ENCODE results near the gene VASP. TPM values are rescaled to one million over a fixed set of nuclear protein-coding genes. Genes with fewer than 3 reads are reported as not detected.

VASP gene
- total and polyA plus RNA-seq, 5 experiments from 2014 or later, result 39.9 to 72.1 (median 49.6) TPM

DNA sequence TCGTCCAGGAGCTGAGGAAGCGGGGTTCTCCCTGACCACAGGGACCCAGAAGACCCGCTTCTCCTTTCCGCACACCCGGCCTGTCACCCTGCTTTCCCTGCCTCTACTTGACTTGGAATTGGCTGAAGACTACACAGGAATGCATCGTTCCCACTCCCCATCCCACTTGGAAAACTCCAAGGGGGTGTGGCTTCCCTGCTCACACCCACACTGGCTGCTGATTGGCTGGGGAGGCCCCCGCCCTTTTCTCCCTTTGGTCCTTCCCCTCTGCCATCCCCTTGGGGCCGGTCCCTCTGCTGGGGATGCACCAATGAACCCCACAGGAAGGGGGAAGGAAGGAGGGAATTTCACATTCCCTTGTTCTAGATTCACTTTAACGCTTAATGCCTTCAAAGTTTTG lies 18.9 kb downstream of the VASP start:
- Mint-ChIP-seq H3K9me3 (no peaks in the 10 kb centered on the region), H3K4me3 (no peak overlapping the region), H3K27me3 (no peaks in the 10 kb centered on the region), H3K4me1 (peaks cover 10 to 31% (median 25%) of the 10 kb centered on the region in 4 donors), H3K27ac (peak overlapping the region in 2 of 10 donors; percentile 43 to 71), H3K36me3 (peaks cover 0 to 47% (median 2%) of the 10 kb centered on the region in 3 donors)
- POLR2A ChIA-PET, result interaction anchor here (0.8 to 1.8 kb wide), 3 partner anchors 10 to 32 kb away, joined by 4 to 7 read pairs (median 4); no protein-coding TSS in a partner anchor
- ATAC-seq (no peak), DNase-seq (no peak)

DNA sequence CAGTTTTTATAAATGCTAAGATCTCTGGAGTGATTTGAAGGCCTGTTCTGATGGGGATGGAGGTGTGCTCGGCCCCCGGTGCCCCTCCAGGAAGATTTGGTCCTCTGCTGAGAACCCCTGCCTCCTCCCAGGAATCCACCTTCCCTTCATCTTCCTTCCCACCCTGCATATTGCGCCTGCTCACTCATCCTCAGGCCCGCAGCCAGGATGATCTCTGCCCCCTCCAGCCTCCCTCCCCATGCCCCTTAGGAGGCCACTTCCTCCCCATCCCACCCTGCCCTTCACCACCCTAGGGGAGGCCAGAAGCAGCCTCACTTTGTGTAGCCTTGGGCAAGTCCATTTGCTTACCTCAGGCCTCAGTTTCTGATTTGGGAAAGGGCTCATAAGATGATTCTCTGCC lies 19.7 kb downstream of the VASP start:
- H3K4me1 Mint-ChIP-seq, result peaks cover 10 to 31% (median 25%) of the 10 kb centered on the region in 4 donors
- DNase-seq, result no peak
- ATAC-seq, result no peak
- H3K36me3 Mint-ChIP-seq, result peaks cover 0 to 39% (median 2%) of the 10 kb centered on the region in 3 donors
- H3K27me3 Mint-ChIP-seq, result peaks cover 0 to 2% (median 0%) of the 10 kb centered on the region in 5 donors
- H3K27ac Mint-ChIP-seq, result peak overlapping the region in 3 of 10 donors; percentile 55 to 91 (median 71)
- peaks cover 0 to 5% (median 0%) of the 10 kb centered on the region in 9 donors for H3K9me3 Mint-ChIP-seq
- POLR2A ChIA-PET, result interaction anchor here (0.6 to 1.8 kb wide), 6 partner anchors 9 to 412 kb away, joined by 3 to 7 read pairs (median 3); no protein-coding TSS in a partner anchor
- no peak overlapping the region for H3K4me3 Mint-ChIP-seq

DNA sequence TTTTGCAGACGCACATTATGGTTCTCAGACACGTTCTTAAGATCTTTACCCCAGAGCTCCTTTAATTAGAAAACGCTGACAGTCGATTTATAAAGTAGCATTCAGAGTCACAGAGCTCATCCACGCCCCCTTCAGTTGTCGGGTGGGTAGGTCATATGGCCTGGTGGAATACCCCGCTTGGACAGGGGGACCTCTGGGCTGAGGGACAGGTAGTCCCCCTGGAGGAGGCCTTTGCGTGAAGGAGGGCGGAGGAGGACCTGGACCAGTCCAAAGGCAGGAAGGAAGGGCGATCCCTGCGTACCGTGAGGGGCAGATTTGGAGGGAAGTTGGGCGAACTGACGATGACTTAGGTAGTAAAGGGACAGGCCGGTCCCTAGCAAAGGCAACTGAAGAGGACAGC lies 20.5 kb downstream of the VASP start:
- Mint-ChIP-seq H3K9me3 (peaks cover 0 to 5% (median 0%) of the 10 kb centered on the region in 9 donors), H3K27ac (peak overlapping the region in 6 of 10 donors; percentile 13 to 91 (median 70)), H3K4me3 (peak overlapping the region in 5 of 10 donors; percentile 22 to 72 (median 33)), H3K36me3 (peaks cover 0 to 38% (median 2%) of the 10 kb centered on the region in 3 donors), H3K4me1 (peaks cover 11 to 31% (median 25%) of the 10 kb centered on the region in 4 donors), H3K27me3 (peaks cover 0 to 2% (median 0%) of the 10 kb centered on the region in 5 donors)
- DNase-seq (no peak), ATAC-seq (no peak)
- POLR2A ChIA-PET, result interaction anchor here (0.7 to 1.8 kb wide), 4 partner anchors 8 to 41 kb away, joined by 3 to 7 read pairs (median 4); no protein-coding TSS in a partner anchor

DNA sequence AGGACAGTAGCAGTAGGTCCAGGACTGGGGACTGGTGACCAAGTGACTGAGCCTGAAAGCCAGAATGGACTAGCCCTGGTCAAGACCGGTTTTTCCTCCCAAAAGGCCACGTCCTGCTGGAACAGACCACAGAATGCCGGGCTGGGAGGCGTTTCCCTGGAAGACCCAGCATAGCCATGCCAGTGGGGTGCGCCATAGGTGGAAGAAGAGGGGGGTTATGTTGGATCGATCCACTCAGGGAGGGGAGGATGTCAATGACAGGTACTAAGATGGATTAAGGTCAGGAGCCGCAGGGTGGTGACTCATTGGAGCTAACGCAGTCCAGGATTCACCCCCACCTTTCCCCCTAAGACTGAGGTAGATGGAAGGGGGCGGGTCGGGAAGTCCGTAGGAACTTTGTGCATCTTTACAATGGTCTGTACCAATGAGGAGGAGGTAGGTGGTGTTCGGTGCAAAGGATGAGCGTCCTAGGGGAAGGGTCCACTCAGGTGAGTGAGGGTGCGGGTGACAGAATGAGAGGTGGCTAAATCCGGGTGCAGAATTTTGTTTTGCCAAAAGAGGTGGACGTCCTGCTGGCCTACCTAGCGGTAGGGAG lies 21.0 kb downstream of the VASP start:
- Mint-ChIP-seq H3K4me1 (peaks cover 11 to 28% (median 23%) of the 10 kb centered on the region in 4 donors), H3K36me3 (peaks cover 0 to 38% (median 2%) of the 10 kb centered on the region in 3 donors), H3K27ac (peak overlapping the region in 7 of 10 donors; percentile 63 to 91 (median 76)), H3K9me3 (peaks cover 0 to 5% (median 0%) of the 10 kb centered on the region in 9 donors), H3K27me3 (peaks cover 0 to 2% (median 0%) of the 10 kb centered on the region in 5 donors), H3K4me3 (peak overlapping the region in 9 of 10 donors; percentile 1 to 74 (median 58))
- ATAC-seq (no peak), DNase-seq (no peak)
- POLR2A ChIA-PET, result interaction anchor here (0.5 kb wide), 1 partner anchor 24 kb away, joined by 3 read pairs; no protein-coding TSS in a partner anchor

DNA sequence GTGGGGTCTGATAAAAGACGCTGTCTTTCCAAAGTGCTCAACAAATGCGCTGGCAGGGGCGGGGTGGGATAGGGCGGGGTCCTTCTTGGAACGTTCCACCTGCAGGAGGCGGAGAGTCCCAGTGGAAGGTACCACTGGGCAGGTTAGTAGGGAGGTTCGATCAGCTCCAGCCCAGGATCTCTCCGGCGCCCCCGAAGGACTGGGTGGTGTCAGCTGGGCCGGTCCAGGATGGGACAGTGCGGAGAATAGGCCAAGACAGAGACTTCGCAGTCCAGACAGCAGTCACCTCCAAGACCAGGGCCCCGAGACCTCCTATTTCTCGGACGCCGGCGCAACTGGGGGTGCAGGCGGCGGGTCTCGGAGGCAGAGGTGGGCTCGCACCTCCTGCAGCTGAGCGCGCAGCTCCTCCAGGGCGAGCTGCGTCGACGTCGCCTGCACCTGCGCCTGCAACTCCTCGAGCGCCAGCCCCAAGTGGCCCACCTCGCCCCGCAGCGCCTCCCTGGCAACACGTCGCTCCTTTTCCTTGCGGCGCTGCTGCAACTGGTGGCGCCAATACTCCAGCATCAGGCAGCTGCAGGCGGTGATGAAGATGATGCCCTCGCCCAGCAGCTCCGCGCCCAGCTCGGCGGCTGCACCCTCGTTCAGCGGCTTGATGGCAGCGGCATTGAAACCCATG lies 21.6 kb downstream of the VASP start:
- ATAC-seq, result peak; percentile 66 to 78
- Mint-ChIP-seq H3K4me1 (peaks cover 8 to 22% (median 17%) of the 10 kb centered on the region in 4 donors), H3K4me3 (peak overlapping the region; percentile 45 to 74 (median 62)), H3K9me3 (peaks cover 0 to 5% (median 0%) of the 10 kb centered on the region in 9 donors), H3K27ac (peak overlapping the region in 3 of 10 donors; percentile 28 to 63 (median 37)), H3K27me3 (peaks cover 0 to 2% (median 0%) of the 10 kb centered on the region in 5 donors), H3K36me3 (peaks cover 0 to 32% (median under 1%) of the 10 kb centered on the region in 3 donors)
- DNase-seq, result peak in 4 of 10 donors; percentile 24 to 35 (median 32)
- POLR2A ChIA-PET, result interaction anchor here (0.5 to 1.0 kb wide), 2 partner anchors 23 to 163 kb away, joined by 3 read pairs; partner anchors contain the start of genes QPCTL and SNRPD2

DNA sequence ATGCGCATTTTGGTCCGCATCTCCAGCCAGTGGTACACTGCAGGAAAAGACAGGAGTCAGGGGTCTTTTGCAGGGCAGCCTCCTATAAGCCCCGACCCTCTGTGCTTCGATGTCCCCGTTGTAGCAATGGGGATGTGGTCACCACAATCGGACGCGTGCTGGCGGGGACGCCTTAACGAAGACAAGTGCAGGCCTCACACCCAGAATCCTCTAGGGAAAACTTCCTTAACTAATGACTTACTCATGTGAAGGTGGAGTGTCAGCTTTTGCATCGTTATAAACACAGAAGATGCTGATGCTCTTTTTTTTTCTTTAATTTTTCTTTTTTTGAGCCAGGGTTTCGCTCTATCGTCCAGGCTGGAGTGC lies 22.1 kb downstream of the VASP start:
- H3K27ac Mint-ChIP-seq, result peak overlapping the region in 3 of 10 donors; percentile 28 to 37 (median 33)
- H3K4me1 Mint-ChIP-seq, result peaks cover 8 to 20% (median 16%) of the 10 kb centered on the region in 4 donors
- H3K27me3 Mint-ChIP-seq, result peaks cover 0 to 2% (median 0%) of the 10 kb centered on the region in 5 donors
- H3K9me3 Mint-ChIP-seq, result peaks cover 0 to 5% (median 0%) of the 10 kb centered on the region in 9 donors
- ATAC-seq (no peak), DNase-seq (no peak)
- peak overlapping the region; percentile 45 to 74 (median 62) for H3K4me3 Mint-ChIP-seq
- peaks cover 0 to 28% (median 0%) of the 10 kb centered on the region in 3 donors for H3K36me3 Mint-ChIP-seq
- POLR2A ChIA-PET, result interaction anchor here (1.0 kb wide), 1 partner anchor 163 kb away, joined by 3 read pairs; the partner anchor contains the start of genes QPCTL and SNRPD2

DNA sequence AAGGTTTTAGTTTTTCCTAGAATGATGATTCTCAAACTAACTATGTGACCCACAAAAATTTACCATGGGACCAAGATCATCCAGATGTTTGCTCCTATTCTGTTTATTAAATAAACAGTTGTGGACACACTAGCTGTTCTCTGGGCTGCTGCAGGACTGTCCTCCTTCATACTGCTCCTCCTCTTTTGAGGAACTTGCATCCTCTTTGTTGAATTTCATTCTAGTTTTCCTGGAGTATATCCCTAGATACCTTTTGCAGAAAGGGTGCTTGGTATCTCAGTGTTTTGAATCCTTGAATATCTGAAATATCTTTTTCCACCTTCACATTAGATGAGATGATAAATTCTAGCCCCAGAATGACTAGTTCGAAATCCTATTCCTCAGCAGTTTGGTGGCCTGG lies 24.1 kb downstream of the VASP start:
- POLR2A ChIA-PET, result no interaction called here
- ATAC-seq, result no peak
- Mint-ChIP-seq H3K27ac (no peak overlapping the region), H3K4me1 (peaks cover 8 to 20% (median 16%) of the 10 kb centered on the region in 4 donors), H3K27me3 (peaks cover 0 to 2% (median 0%) of the 10 kb centered on the region in 5 donors), H3K36me3 (peaks cover 0 to 12% (median 0%) of the 10 kb centered on the region in 3 donors), H3K4me3 (no peak overlapping the region), H3K9me3 (peaks cover 0 to 5% (median 0%) of the 10 kb centered on the region in 9 donors)
- DNase-seq, result no peak

DNA sequence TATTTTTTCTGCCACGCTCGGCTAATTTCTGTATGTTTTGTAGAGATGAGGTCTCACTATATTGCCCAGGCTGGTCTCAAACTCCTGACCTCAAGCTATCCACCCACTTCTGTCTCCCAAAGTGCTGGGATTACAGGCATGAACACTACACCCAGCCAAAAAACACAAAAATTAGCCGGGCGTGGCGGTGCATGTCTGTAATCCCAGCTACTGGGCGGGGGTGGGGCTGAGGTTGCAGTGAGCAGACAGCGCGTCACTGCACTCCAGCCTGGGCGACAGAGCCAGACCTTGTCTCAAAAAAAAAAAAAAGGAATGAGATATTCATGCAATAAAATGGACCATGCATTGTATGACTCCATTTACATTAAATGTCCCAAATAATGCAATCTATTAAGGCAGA lies 32.2 kb downstream of the VASP start:
- H3K27me3 Mint-ChIP-seq, result no peaks in the 10 kb centered on the region

DNA sequence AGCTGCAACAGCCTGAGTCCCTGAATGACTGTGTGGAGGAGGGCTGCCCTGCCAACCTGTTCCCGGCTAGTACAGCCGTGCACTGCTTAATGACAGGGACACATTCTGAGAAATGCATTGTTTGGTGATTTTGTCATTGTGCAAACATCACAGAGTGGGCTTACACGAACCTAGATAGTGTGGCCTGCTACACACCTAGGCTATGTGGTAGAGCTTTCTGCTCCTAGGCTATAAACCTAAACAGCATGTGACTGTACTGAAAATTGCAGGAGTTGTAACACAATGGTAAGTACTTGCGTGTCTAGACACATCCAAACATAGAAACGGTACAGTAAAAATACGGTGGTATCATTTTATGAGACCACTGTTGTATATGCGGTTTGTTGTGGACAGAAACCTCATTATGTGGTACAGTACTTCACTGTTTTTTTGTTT lies 35.0 kb downstream of the VASP start:
- no peak for ATAC-seq
- Mint-ChIP-seq H3K9me3 (no peaks in the 10 kb centered on the region), H3K4me3 (no peak overlapping the region), H3K27me3 (no peaks in the 10 kb centered on the region), H3K4me1 (peaks cover 0 to 4% (median under 1%) of the 10 kb centered on the region in 4 donors), H3K36me3 (no peaks in the 10 kb centered on the region), H3K27ac (no peak overlapping the region)
- POLR2A ChIA-PET, result no interaction called here
- no peak for DNase-seq

More for the DNA sequence above, 32.2 kb downstream of the VASP start:
- Mint-ChIP-seq H3K4me3 (no peak overlapping the region), H3K27ac (no peak overlapping the region), H3K4me1 (peaks cover 0 to 4% (median under 1%) of the 10 kb centered on the region in 4 donors), H3K36me3 (no peaks in the 10 kb centered on the region), H3K9me3 (no peaks in the 10 kb centered on the region)
- DNase-seq (no peak), ATAC-seq (no peak)
- POLR2A ChIA-PET, result no interaction called here

DNA sequence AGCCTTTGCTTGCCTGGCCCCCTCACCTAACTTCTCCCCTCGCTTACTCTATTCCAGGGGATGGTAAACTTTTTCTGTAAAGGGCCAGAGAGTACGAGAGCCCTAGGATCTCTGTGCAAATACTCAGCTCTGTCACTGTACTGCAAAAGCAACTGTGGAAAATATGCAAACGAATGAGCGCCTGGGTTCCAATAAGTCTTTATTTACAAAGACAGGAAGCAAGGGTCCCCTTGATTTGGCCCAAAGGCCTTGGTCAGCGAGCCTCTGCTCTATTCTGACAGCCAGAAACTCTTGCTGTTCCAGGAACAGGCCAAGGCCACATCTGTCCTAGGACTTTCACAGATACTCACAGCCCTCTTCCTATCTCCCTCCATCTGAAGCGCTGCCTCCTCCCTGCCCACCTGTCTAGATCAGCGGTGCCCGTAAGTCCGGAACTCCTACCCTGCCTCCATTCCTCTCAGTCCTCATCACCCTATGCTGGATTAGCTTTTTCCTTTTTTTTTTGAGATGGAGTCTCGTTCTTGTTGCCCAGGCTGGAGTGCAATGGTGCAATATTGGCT lies 40.0 kb downstream of the VASP start:
- H3K27me3 Mint-ChIP-seq, result no peaks in the 10 kb centered on the region

DNA sequence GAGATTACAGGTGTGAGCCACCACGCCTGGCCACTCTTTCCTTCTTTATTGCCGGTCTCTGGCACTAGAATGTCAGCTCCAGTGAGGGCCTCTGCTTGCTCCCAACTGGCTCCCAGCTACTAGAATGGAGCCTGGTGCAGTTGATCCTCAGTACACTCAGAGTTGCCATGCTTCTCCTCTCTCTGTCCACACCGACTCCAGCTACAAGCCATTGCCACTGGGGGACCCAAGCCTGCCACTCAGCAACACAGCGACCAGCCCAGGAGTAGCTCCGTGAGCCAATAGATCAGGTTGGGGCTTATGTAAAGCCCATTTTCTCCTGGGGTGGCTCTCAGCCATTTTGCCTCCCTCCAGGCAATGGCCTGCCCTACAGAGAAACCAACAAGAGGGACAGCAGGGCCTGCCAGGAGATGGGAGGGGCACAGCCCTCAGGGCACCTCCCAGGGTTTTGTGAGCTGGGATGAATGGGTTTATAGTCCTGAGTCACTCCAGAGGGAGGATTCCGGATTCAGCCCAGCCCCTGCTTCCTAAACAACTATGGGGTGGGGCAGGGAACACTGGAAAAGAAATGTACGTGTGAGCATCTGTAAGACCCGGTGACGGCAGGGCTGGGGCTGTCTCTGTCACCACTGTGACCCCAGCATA lies 40.8 kb downstream of the VASP start:
- POLR2A ChIA-PET, result no interaction called here
- H3K27me3 Mint-ChIP-seq, result no peaks in the 10 kb centered on the region
- ATAC-seq (no peak), DNase-seq (no peak)
- H3K9me3 Mint-ChIP-seq, result no peaks in the 10 kb centered on the region
- peaks cover 0 to 8% (median 4%) of the 10 kb centered on the region in 3 donors for H3K36me3 Mint-ChIP-seq
- H3K4me1 Mint-ChIP-seq, result peaks cover 0 to 4% (median 0%) of the 10 kb centered on the region in 4 donors
- no peak overlapping the region for H3K4me3 Mint-ChIP-seq
- no peak overlapping the region for H3K27ac Mint-ChIP-seq

More for the DNA sequence above, 40.0 kb downstream of the VASP start:
- Mint-ChIP-seq H3K27ac (peak overlapping the region in 1 of 10 donors; percentile 74), H3K4me1 (peaks cover 0 to 4% (median 0%) of the 10 kb centered on the region in 4 donors), H3K36me3 (peaks cover 0 to under 1% (median 0%) of the 10 kb centered on the region in 3 donors), H3K4me3 (no peak overlapping the region), H3K9me3 (no peaks in the 10 kb centered on the region)
- no peak for ATAC-seq
- no peak for DNase-seq
- POLR2A ChIA-PET, result no interaction called here

DNA sequence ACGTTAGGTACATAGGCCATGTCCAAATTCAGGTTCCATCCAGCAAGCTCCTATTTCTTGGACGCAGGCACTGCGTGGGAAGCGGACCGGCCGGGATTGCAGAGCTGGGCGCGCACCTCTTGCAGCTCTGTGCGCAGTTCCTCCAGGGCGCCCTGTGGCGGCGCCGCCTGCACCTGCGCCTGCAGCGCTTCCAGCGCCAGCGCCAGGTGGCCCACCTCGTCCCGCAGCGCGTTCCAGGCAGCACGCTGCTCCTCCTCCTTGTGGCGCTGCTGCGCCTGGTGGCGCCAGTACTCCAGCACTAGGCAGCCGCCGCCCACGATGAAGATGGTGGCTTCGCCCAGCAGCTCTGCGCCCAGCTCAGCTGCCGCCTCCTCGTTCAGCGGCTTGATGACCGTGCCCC lies 46.2 kb downstream of the VASP start:
- peaks cover 0 to 9% (median 4%) of the 10 kb centered on the region in 3 donors for H3K36me3 Mint-ChIP-seq
- no peak overlapping the region for H3K4me3 Mint-ChIP-seq
- ATAC-seq, result no peak
- H3K4me1 Mint-ChIP-seq, result peaks cover 6 to 13% (median 11%) of the 10 kb centered on the region in 4 donors
- no peaks in the 10 kb centered on the region for H3K9me3 Mint-ChIP-seq
- POLR2A ChIA-PET, result interaction anchor here (0.6 kb wide), 1 partner anchor 9 kb away, joined by 4 read pairs; no protein-coding TSS in a partner anchor
- no peaks in the 10 kb centered on the region for H3K27me3 Mint-ChIP-seq
- no peak overlapping the region for H3K27ac Mint-ChIP-seq
- no peak for DNase-seq
